Measurements from ENCODE around the gene KCNMB2. TPM values are rescaled to one million over a fixed set of nuclear protein-coding genes. Genes with fewer than 3 reads are reported as not detected.

The KCNMB2 gene
- total RNA-seq, 1 donor = not detected

DNA sequence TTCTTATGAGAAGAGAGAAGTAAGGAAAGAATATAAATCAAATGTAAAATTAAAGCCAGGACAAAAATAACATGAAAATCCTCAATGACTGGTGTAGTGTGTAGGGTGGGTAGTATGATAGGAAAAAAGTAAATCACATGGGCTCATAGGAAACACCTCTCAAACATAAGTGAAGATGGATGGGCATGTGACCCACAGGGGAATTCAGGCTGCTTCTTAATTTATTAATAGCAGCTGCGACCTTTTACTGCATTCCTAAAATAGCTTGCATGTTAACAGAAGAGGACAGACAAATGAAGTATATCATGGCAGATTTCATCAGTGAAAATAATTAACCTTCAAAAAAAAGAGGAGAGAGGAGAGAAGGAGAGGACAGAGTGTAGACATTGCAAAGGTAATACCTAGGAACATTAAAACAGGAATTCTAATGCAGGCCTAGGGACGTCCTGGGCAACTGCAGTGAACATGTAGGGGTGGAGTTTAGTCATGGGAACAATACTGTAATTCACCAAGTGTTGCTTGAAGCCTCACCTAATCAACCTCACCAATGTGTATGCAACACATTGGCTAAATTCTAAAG is 132.9 kb downstream of the KCNMB2 start:
- TF ChIP-seq CTCF (IDR thresholded peaks at IDR 0.05; ENCODE audit: insufficient read depth, low read length) = no peak
- no peak overlapping the region for H3K4me3 ChIP-seq (ENCODE audit: low read depth, low read length)
- DNase-seq (ENCODE audit: low read depth) = no peak

DNA sequence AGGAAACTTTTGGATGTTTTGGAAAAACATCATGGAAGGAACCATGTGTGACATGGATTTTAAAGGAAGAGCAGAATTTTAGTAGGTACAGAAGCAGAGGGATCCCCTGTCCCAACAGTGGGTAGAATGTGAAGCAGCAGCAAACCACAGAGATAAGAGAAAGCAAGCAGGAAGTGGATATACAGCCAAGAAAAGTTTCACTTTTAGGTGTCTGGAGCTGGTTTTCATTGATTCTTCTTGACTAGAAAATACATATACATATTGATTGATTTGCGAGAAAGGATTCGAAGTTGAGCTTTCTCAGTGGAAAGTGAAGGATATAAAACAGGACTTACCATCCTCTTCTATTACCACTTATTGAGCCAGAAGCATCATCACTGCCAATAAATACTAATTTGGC is 133.5 kb downstream of the KCNMB2 start:
- no peak for DNase-seq (ENCODE audit: low read depth)
- H3K4me3 ChIP-seq (ENCODE audit: low read depth, low read length) = no peak overlapping the region
- no peak for TF ChIP-seq CTCF (IDR thresholded peaks at IDR 0.05; ENCODE audit: insufficient read depth, low read length)

DNA sequence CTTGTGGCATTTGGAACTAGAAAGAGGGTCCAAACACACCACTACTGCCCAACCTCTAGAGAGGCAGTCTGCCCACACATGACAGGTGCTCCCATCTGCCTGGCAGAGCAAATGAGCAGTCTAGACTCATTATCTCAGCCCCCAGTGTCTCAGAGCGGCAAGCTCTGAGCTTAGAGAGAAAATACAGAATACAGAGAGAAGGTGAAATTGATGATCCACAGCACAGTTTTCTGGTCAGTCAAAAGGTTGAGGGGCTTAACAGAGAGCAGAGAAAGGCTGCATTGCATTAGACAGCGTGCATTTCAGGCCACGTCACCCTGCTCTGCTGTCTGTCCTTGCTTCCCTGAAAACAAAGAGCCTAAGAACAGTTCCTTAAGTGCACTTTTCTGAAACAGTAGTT is 135.1 kb downstream of the KCNMB2 start:
- no peak overlapping the region for H3K4me3 ChIP-seq (ENCODE audit: low read depth, low read length)

GRCh38 chr3:178671791-178672190 is 135.6 kb downstream of the KCNMB2 start:
- peak; percentile 1 for DNase-seq (ENCODE audit: low read depth)
- H3K4me3 ChIP-seq (ENCODE audit: low read depth, low read length) = no peak overlapping the region
- TF ChIP-seq CTCF (IDR thresholded peaks at IDR 0.05; ENCODE audit: insufficient read depth, low read length) = no peak

More for the DNA sequence above, 135.1 kb downstream of the KCNMB2 start:
- TF ChIP-seq CTCF (IDR thresholded peaks at IDR 0.05; ENCODE audit: insufficient read depth, low read length) = no peak
- DNase-seq (ENCODE audit: low read depth) = no peak

DNA sequence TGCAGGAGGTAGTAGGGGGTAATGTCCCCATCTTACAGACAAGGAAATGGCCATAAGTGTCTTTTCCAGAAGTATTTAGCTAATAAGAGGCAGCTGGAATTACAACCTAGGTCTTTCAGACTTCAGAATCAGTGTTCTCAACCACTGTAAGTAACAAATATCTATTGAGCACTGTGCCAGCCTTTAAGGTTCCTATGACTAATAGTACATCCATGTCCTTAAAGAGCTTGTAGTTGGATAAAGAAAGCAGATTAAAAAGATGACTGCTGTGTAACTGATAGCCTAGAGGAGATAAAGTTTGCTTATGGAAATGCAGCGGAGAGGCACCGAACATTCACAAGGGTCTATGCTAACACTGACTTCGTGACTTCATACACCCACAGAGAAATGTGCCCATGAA is 136.0 kb downstream of the KCNMB2 start:
- TF ChIP-seq CTCF (IDR thresholded peaks at IDR 0.05; ENCODE audit: insufficient read depth, low read length) = no peak

GRCh38 chr3:178673529-178673928 is 137.3 kb downstream of the KCNMB2 start:
- TF ChIP-seq CTCF (IDR thresholded peaks at IDR 0.05; ENCODE audit: insufficient read depth, low read length) = no peak
- no peak for DNase-seq (ENCODE audit: low read depth)
- H3K4me3 ChIP-seq (ENCODE audit: low read depth, low read length) = no peak overlapping the region

More for the DNA sequence above, 136.0 kb downstream of the KCNMB2 start:
- H3K4me3 ChIP-seq (ENCODE audit: low read depth, low read length) = no peak overlapping the region
- no peak for DNase-seq (ENCODE audit: low read depth)

DNA sequence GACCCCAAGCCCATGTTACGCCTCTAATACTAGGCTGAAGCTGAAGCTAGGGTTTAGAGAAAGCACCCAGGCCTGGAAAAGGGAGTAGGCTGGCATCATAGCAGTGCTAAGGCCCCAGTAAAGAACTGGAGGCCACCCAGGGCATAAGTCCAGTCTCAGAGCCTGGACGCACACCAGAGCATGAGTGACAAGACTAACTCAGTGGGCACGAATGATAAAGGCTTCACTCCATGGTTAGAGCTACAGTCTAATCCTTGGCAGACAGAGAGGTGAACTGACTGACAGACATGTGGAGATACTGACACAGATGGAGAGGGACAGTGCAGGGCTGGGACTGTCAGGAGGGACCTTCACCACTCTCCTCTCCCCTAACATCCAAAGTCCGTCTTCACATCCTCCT is 139.8 kb downstream of the KCNMB2 start:
- no peak for DNase-seq (ENCODE audit: low read depth)
- no peak for TF ChIP-seq CTCF (IDR thresholded peaks at IDR 0.05; ENCODE audit: insufficient read depth, low read length)
- H3K4me3 ChIP-seq (ENCODE audit: low read depth, low read length) = no peak overlapping the region

All from fibroblast of the aortic adventitia (primary cell).